Activated naive CD4-positive, alpha-beta T cell (primary cell): ENCODE results near the gene UTP15.

ENCODE experiments used
- DNase-seq, 4 experiments: peaks; one replicate each; lab custom pipeline; 2025; lab: John Stamatoyannopoulos, UW

Gene UTP15

GRCh38 chr5:73565139-73565968 lies at the start of gene UTP15, which contains the start of gene ANKRA2:
Gene UTP15, plus strand, starts transcription at chr5:73565743. Its CDS starts 1,602 bp downstream, at chr5:73567345.
Gene ANKRA2, minus strand, starts transcription at chr5:73565639. Its CDS starts 2,758 bp downstream, at chr5:73562881.
- DNase-seq: peak; percentile 94 to 98 (median 96)

- peak in 3 of 4 experiments; percentile 4 to 47 (median 25) for DNase-seq
These were observed 45.8 kb upstream of the UTP15 start for GRCh38 chr5:73519531-73520283.

- no peak for DNase-seq
These were observed 42.6 kb upstream of the UTP15 start for GRCh38 chr5:73522989-73523388.

GRCh38 chr5:73523861-73524260 lies 41.7 kb upstream of the UTP15 start:
- DNase-seq: no peak

- DNase-seq: no peak
These were observed 39.8 kb upstream of the UTP15 start for GRCh38 chr5:73525606-73526203.

GRCh38 chr5:73528248-73528647 lies 37.3 kb upstream of the UTP15 start:
- DNase-seq: no peak

- DNase-seq: no peak
These were observed 36.5 kb upstream of the UTP15 start for GRCh38 chr5:73529081-73529480.

GRCh38 chr5:73531356-73531755 lies 34.2 kb upstream of the UTP15 start:
- no peak for DNase-seq

GRCh38 chr5:73532195-73532594 lies 33.3 kb upstream of the UTP15 start:
- no peak for DNase-seq

GRCh38 chr5:73534011-73534644 lies 31.4 kb upstream of the UTP15 start:
- DNase-seq: no peak

GRCh38 chr5:73534971-73535370 lies 30.6 kb upstream of the UTP15 start:
- no peak for DNase-seq

- no peak for DNase-seq
These were observed 25.8 kb upstream of the UTP15 start for GRCh38 chr5:73539730-73540129.

GRCh38 chr5:73540192-73540591 lies 25.4 kb upstream of the UTP15 start:
- DNase-seq: no peak

GRCh38 chr5:73542020-73542419 lies 23.5 kb upstream of the UTP15 start:
- no peak for DNase-seq

- DNase-seq: no peak
These were observed 20.8 kb upstream of the UTP15 start for GRCh38 chr5:73544429-73545402.

GRCh38 chr5:73545403-73545779 lies 20.2 kb upstream of the UTP15 start:
- no peak for DNase-seq

- no peak for DNase-seq
These were observed 15.5 kb upstream of the UTP15 start for GRCh38 chr5:73550016-73550415.

- no peak for DNase-seq
These were observed 12.9 kb upstream of the UTP15 start for GRCh38 chr5:73552642-73553041.

- DNase-seq: no peak
These were observed 6.6 kb upstream of the UTP15 start for GRCh38 chr5:73558950-73559349.

GRCh38 chr5:73564018-73564417 lies 1.5 kb upstream of the UTP15 start:
- no peak for DNase-seq

GRCh38 chr5:73564675-73565074 lies 868 bp upstream of the UTP15 start:
- no peak for DNase-seq
